GM18907 (cell line): Measurements from ENCODE around the gene FAAP100.

ENCODE experiments used
- ATAC-seq: cut with Tn5 transposase; IDR thresholded peaks from one replicate; pipeline ENCODE4 v1.9.1; 2021; ENCODE audit warnings: mild to moderate bottlenecking, moderate library complexity; ENCODE audit not compliant: unreplicated experiment

FAAP100 gene

GRCh38 chr17:81527591-81528383, 24.4 kb downstream of the FAAP100 start, which contains the start of gene FSCN2:
Gene FSCN2 (plus strand): TSS chr17:81528377. CDS start chr17:81528532, 155 bp downstream.
- no peak for ATAC-seq

GRCh38 chr17:81526662-81527571, 25.2 kb downstream of the FAAP100 start:
- ATAC-seq = no peak

- ATAC-seq = no peak
Observed at GRCh38 chr17:81524865-81525159, 27.3 kb downstream of the FAAP100 start.

GRCh38 chr17:81524039-81524864, 27.9 kb downstream of the FAAP100 start:
- no peak for ATAC-seq

GRCh38 chr17:81523402-81524038, 28.6 kb downstream of the FAAP100 start:
- ATAC-seq = no peak

- no peak for ATAC-seq
Observed at GRCh38 chr17:81522491-81523401, 29.4 kb downstream of the FAAP100 start.

GRCh38 chr17:81520021-81520901, 31.9 kb downstream of the FAAP100 start:
- ATAC-seq = no peak

GRCh38 chr17:81519284-81520020, 32.7 kb downstream of the FAAP100 start:
- ATAC-seq = no peak

GRCh38 chr17:81518785-81519283, 33.3 kb downstream of the FAAP100 start:
- ATAC-seq = peak; percentile 20

- no peak for ATAC-seq
Observed at GRCh38 chr17:81518113-81518784, 33.9 kb downstream of the FAAP100 start.

- ATAC-seq = no peak
Observed at GRCh38 chr17:81517339-81518112, 34.6 kb downstream of the FAAP100 start.

GRCh38 chr17:81517009-81517338, 35.2 kb downstream of the FAAP100 start:
- ATAC-seq = no peak

GRCh38 chr17:81516439-81516838, 35.7 kb downstream of the FAAP100 start:
- ATAC-seq = no peak

GRCh38 chr17:81515530-81516041, 36.6 kb downstream of the FAAP100 start:
- ATAC-seq = no peak

- peak; percentile 17 for ATAC-seq
Observed at GRCh38 chr17:81514739-81515529, 37.2 kb downstream of the FAAP100 start.

GRCh38 chr17:81514489-81514738, 37.7 kb downstream of the FAAP100 start:
- ATAC-seq = no peak
